ENCODE data around the gene FAAP20.

DNA sequence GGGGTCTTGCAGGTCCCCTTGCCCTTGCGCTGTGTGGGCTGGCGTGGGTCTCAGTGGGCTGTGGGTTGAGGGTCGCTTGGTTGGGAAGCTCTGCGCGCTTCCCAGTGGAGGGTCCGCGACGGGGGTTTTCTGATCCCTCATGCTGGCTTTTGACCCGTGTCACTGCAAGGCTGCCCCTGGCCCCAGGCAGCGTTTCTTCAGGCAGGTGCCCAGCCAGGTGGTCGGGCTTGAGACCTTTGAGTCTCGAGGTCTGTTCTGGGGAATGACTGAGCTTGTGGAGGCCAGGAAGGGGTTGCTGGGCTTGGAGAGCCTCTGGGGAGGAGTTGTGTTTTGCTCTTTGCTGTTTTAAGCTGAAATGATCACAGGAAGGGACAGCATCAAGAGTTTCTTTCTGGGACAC, 38.9 kb upstream of the FAAP20 start:
- TF ChIP-seq, protein P1, sequence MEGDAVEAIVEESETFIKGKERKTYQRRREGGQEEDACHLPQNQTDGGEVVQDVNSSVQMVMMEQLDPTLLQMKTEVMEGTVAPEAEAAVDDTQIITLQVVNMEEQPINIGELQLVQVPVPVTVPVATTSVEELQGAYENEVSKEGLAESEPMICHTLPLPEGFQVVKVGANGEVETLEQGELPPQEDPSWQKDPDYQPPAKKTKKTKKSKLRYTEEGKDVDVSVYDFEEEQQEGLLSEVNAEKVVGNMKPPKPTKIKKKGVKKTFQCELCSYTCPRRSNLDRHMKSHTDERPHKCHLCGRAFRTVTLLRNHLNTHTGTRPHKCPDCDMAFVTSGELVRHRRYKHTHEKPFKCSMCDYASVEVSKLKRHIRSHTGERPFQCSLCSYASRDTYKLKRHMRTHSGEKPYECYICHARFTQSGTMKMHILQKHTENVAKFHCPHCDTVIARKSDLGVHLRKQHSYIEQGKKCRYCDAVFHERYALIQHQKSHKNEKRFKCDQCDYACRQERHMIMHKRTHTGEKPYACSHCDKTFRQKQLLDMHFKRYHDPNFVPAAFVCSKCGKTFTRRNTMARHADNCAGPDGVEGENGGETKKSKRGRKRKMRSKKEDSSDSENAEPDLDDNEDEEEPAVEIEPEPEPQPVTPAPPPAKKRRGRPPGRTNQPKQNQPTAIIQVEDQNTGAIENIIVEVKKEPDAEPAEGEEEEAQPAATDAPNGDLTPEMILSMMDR (conservative IDR thresholded peaks at IDR 0.05), result no peak
- TF ChIP-seq EZH2 (IDR thresholded peaks at IDR 0.05; ENCODE audit: low read depth), result no peak

Measured in PC-9 (cell line).